Upper lobe of right lung (tissue), 1 donor: ENCODE measurements around the gene RALGAPB. TPM values are rescaled to one million over a fixed set of nuclear protein-coding genes. Genes with fewer than 3 reads are reported as not detected.

ENCODE experiments used
- ATAC-seq: fragments of 200-7000 bp; cut with Tn5 transposase; one replicate; pipeline ENCODE4 v1.9.1; 2020; ENCODE audit warnings: mild to moderate bottlenecking, moderate library complexity
- DNase-seq: peaks from one replicate; pipeline ENCODE4 v3.0.0-alpha.2; 2020
- H3K27ac ChIP-seq: fragments of 200-600 bp; one replicate; pipeline ENCODE4 v1.8.0; 2022
- H3K27me3 ChIP-seq: fragments of 200-600 bp; one replicate; pipeline ENCODE4 v1.8.0; 2022; ENCODE audit warnings: mild to moderate bottlenecking
- H3K36me3 ChIP-seq: fragments of 200-600 bp; one replicate; pipeline ENCODE4 v1.8.0; 2022
- H3K4me1 ChIP-seq: fragments of 200-600 bp; one replicate; pipeline ENCODE4 v1.8.0; 2022
- H3K4me3 ChIP-seq: fragments of 200-600 bp; one replicate; pipeline ENCODE4 v1.8.0; 2022; ENCODE audit warnings: mild to moderate bottlenecking
- H3K9me3 ChIP-seq: fragments of 200-600 bp; one replicate; pipeline ENCODE4 v1.8.0; 2022
- CTCF ChIP-seq: fragments of 200-600 bp; IDR thresholded peaks from one replicate; pipeline ENCODE4 v1.8.0; 2022; ENCODE audit warnings: antibody characterized with exemption
- intact Hi-C: fragments of 100-400 bp; cut with DNase I; formaldehyde crosslinking; loops from one replicate; pipeline ENCODE4 v1.11.0; 2022
- total RNA-seq: library from RNA; stranded (reverse); fragmentation: NEBNext Ultra II Directional; extraction: Animal tissue kit (Norgen Biotek cat#: 25700); gene quantifications from one replicate; pipeline ENCODE4 v1.2.1, GENCODE V29; 2021
- donor health status: DM: no; HTN: yes; CAD: no; lungs with severe emphysema.

Gene RALGAPB
- total RNA-seq, 1 donor from 2014 or later = 35.4 TPM

GRCh38 chr20:38547288-38548085 is 74.8 kb downstream of the RALGAPB start:
- H3K36me3 ChIP-seq = peaks cover 92% of the 10 kb centered on the region
- H3K27me3 ChIP-seq = no peaks in the 10 kb centered on the region
- ATAC-seq (no peak), DNase-seq (no peak)
- no peak for TF ChIP-seq CTCF
- no peaks in the 10 kb centered on the region for H3K4me1 ChIP-seq
- H3K4me3 ChIP-seq = no peak overlapping the region
- no peaks in the 10 kb centered on the region for H3K9me3 ChIP-seq
- H3K27ac ChIP-seq = no peak overlapping the region
- intact Hi-C loops = no loop called here

GRCh38 chr20:38548356-38549083 is 75.9 kb downstream of the RALGAPB start:
- no peak for TF ChIP-seq CTCF
- intact Hi-C loops = no loop called here
- H3K27ac ChIP-seq = no peak overlapping the region
- H3K4me3 ChIP-seq = no peak overlapping the region
- H3K9me3 ChIP-seq = no peaks in the 10 kb centered on the region
- peaks cover 95% of the 10 kb centered on the region for H3K36me3 ChIP-seq
- H3K27me3 ChIP-seq = no peaks in the 10 kb centered on the region
- DNase-seq (no peak), ATAC-seq (no peak)
- H3K4me1 ChIP-seq = no peaks in the 10 kb centered on the region

DNA sequence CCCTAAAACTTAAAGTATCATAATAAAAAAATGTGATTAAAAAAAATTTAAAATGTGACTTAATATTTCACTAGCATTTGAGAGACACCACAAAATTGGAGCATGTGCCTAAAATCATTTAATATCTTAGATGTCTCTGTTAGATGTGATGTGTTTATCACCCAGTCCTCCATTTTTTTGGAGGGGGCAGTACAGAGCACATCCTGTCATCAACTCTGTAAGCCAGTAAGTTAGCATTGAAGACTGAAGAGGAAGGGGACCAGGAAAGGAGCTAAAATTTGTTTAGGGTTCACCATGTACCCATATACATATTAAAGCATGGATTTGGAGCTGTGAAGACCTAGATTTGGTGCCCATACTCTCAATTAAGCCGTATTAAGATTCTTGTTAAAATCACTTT is 77.6 kb downstream of the RALGAPB start:
- no peaks in the 10 kb centered on the region for H3K4me1 ChIP-seq
- DNase-seq (no peak), ATAC-seq (no peak)
- H3K27ac ChIP-seq = no peak overlapping the region
- TF ChIP-seq CTCF = no peak
- no peaks in the 10 kb centered on the region for H3K27me3 ChIP-seq
- intact Hi-C loops = no loop called here
- no peaks in the 10 kb centered on the region for H3K9me3 ChIP-seq
- peaks cover 97% of the 10 kb centered on the region for H3K36me3 ChIP-seq
- no peak overlapping the region for H3K4me3 ChIP-seq

- Histone ChIP-seq H3K4me1 (no peaks in the 10 kb centered on the region), H3K27ac (no peak overlapping the region), H3K4me3 (no peak overlapping the region), H3K9me3 (no peaks in the 10 kb centered on the region), H3K27me3 (no peaks in the 10 kb centered on the region), H3K36me3 (peaks cover 97% of the 10 kb centered on the region)
- no peak for ATAC-seq
- TF ChIP-seq CTCF = no peak
- DNase-seq = no peak
- intact Hi-C loops = no loop called here
Observed at GRCh38 chr20:38551056-38551626, 78.5 kb downstream of the RALGAPB start.

DNA sequence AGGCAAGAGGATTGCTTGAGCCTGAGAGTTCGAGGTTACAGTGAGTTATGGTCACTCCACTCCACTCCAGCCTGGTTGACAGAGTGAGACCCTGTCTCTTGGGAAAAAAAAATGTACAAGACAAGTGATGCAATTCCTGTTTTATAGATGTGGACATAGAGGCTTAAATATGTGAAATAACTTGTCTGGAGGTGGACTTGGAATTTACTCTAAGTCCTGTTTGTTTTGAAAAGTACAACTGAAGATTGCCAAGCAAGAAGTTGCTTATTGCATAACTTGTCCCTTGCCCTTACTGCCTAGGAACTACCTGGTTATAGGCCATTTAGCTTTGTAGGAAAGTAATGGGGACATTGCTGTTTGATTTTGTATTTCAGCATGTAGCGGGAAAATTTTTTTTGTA is 82.3 kb downstream of the RALGAPB start:
- Histone ChIP-seq H3K4me3 (no peak overlapping the region), H3K27me3 (no peaks in the 10 kb centered on the region), H3K9me3 (no peaks in the 10 kb centered on the region), H3K36me3 (peaks cover 97% of the 10 kb centered on the region), H3K4me1 (no peaks in the 10 kb centered on the region), H3K27ac (no peak overlapping the region)
- no peak for DNase-seq
- intact Hi-C loops = no loop called here
- ATAC-seq = no peak
- TF ChIP-seq CTCF = no peak
